A673 (cell line): ENCODE measurements around the gene XYLT2. TPM values are rescaled to one million over a fixed set of nuclear protein-coding genes. Genes with fewer than 3 reads are reported as not detected.

Source experiments
- BruUV-seq: library from RNA; stranded (reverse); fragments of 400-500 nt; replicated peaks from 2 replicates; lab custom pipeline; 2021; lab: Mats Ljungman, UMichigan
- CTCF ChIA-PET: fragments of 300-600 bp; sonication (Branson Sonifier 250); formaldehyde crosslinking; loops from one replicate; lab custom pipeline; 2022; ENCODE audit warnings: antibody characterized with exemption; lab: Charles Lee
- POLR2A ChIA-PET: fragments of 300-600 bp; sonication (Branson Sonifier 250); formaldehyde crosslinking; loops from one replicate; lab custom pipeline; 2022; ENCODE audit warnings: antibody characterized with exemption; ENCODE audit not compliant: low non-redundant PET; lab: Charles Lee
- DNase-seq: peaks from one replicate; pipeline ENCODE4 v3.0.0-alpha.2; 2015; ENCODE audit warnings: low spot score
- H3K27ac ChIP-seq: fragments of 200-600 bp; sonication (generic); 2 replicates; pipeline ENCODE4 v1.5.1; 2016; ENCODE audit warnings: mixed run types, low read depth, mild to moderate bottlenecking, mixed read lengths, antibody characterized with exemption, low read length; ENCODE audit not compliant: poor library complexity, severe bottlenecking
- H3K27me3 ChIP-seq: fragments of 200-600 bp; sonication (generic); replicated peaks from 2 replicates; pipeline ENCODE4 v1.6.1; 2017; ENCODE audit warnings: mixed run types, low read depth, mild to moderate bottlenecking, mixed read lengths, antibody characterized with exemption, low read length; ENCODE audit not compliant: insufficient read depth, poor library complexity
- H3K36me3 ChIP-seq: fragments of 200-600 bp; sonication (generic); 2 replicates; pipeline ENCODE4 v1.6.1; 2016; ENCODE audit warnings: mixed run types, mild to moderate bottlenecking, mixed read lengths, antibody characterized with exemption, low read length; ENCODE audit not compliant: insufficient read depth, poor library complexity, severe bottlenecking
- H3K4me1 ChIP-seq: fragments of 200-600 bp; sonication (generic); 2 replicates; pipeline ENCODE4 v1.6.1; 2017; ENCODE audit warnings: mixed run types, mild to moderate bottlenecking, mixed read lengths, antibody characterized with exemption, low read length; ENCODE audit not compliant: insufficient read depth, poor library complexity, severe bottlenecking
- H3K4me3 ChIP-seq: fragments of 200-600 bp; sonication (generic); 2 replicates; pipeline ENCODE4 v1.5.1; 2016; ENCODE audit warnings: low read depth, mixed run types, mild to moderate bottlenecking, mixed read lengths, low read length; ENCODE audit not compliant: poor library complexity, severe bottlenecking
- H3K9me3 ChIP-seq: fragments of 200-600 bp; sonication (generic); 2 replicates; pipeline ENCODE4 v1.6.1; 2016; ENCODE audit warnings: mixed run types, low read depth, mild to moderate bottlenecking, mixed read lengths, antibody characterized with exemption, low read length; ENCODE audit not compliant: poor library complexity, severe bottlenecking
- EZH2 ChIP-seq: fragments of 200-600 bp; sonication (generic); IDR thresholded peaks from 2 replicates; pipeline ENCODE4 v1.6.1; 2017; ENCODE audit warnings: borderline replicate concordance, low read depth, mild to moderate bottlenecking, mixed read lengths, antibody characterized with exemption, low read length; ENCODE audit not compliant: poor library complexity, severe bottlenecking
- intact Hi-C: fragments of 100-400 bp; cut with micrococcal nuclease; formaldehyde crosslinking; loops from one replicate; pipeline ENCODE4 v1.10.0; 2022; ENCODE audit not compliant: unreplicated experiment
- total RNA-seq: library from RNA; stranded (reverse); gene quantifications from 2 replicates; pipeline ENCODE4 v1.2.3, GENCODE V29; 2021
- TF ChIP-seq, protein P1 (sequence below): fragments of 300-800, 200-600 bp; sonication (generic); conservative IDR thresholded peaks from 2 replicates; pipeline ENCODE4 v1.5.1; 2017; ENCODE audit warnings: low read depth, mild to moderate bottlenecking, antibody characterized with exemption, low read length, moderate library complexity, mixed read lengths

The XYLT2 gene
- total RNA-seq, 1 experiment from 2014 or later, result 15.8 TPM

GRCh38 chr17:50386510-50386909 lies 40.6 kb downstream of the XYLT2 start:
- Histone ChIP-seq H3K4me3 (no peak overlapping the region), H3K9me3 (no peaks in the 10 kb centered on the region), H3K4me1 (no peaks in the 10 kb centered on the region), H3K27me3 (no peaks in the 10 kb centered on the region), H3K27ac (no peak overlapping the region), H3K36me3 (peaks cover 92% of the 10 kb centered on the region)
- DNase-seq, result no peak
- no peak for TF ChIP-seq EZH2
- TF ChIP-seq, protein P1, sequence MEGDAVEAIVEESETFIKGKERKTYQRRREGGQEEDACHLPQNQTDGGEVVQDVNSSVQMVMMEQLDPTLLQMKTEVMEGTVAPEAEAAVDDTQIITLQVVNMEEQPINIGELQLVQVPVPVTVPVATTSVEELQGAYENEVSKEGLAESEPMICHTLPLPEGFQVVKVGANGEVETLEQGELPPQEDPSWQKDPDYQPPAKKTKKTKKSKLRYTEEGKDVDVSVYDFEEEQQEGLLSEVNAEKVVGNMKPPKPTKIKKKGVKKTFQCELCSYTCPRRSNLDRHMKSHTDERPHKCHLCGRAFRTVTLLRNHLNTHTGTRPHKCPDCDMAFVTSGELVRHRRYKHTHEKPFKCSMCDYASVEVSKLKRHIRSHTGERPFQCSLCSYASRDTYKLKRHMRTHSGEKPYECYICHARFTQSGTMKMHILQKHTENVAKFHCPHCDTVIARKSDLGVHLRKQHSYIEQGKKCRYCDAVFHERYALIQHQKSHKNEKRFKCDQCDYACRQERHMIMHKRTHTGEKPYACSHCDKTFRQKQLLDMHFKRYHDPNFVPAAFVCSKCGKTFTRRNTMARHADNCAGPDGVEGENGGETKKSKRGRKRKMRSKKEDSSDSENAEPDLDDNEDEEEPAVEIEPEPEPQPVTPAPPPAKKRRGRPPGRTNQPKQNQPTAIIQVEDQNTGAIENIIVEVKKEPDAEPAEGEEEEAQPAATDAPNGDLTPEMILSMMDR, result no peak
- intact Hi-C loops, result no loop called here
- ChIA-PET POLR2A (no interaction called here), CTCF (no interaction called here)
- no TSS peak for BruUV-seq

DNA sequence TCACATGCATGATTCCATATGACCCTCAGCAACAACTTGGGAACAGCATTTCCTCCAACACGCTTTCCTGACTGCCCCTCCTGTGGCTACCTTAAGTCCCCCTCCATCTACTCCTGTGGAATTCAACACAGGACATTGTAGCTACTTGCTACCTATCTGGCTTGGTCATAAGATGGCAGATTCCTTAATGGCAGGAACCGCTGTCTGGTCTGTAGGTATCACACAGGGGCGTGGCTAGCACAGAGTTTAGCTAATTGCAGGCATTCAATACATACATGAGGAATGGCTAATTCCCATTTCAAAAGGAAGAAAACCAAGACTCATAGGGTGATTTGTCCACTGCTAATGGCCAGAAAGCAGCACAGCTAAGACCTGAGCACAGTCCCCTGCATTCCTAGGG lies 42.8 kb downstream of the XYLT2 start:
- ChIA-PET CTCF (interaction anchor here (1.0 kb wide), 1 partner anchor 8 kb away, joined by 4 read pairs; the partner anchor contains the start of gene LRRC59), POLR2A (no interaction called here)

DNA sequence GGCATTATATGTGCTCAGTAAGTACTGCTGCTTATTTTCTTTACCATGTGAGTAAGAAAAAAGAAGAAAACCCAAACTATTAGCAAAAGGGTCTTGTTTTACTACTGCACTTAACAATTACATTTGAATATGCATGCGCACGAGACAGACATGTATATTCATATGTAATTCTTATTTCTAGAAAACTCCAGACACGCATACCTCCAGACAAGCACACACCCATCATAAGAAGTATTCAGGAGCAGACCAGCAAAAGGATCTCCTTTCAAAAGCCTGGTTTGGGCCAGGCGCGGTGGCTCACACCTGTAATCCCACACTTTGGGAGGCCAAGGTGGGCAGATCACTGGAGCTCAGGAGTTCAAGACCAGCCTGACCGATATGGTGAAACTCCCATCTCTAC lies 43.6 kb downstream of the XYLT2 start:
- Histone ChIP-seq H3K27me3 (no peaks in the 10 kb centered on the region), H3K4me1 (no peaks in the 10 kb centered on the region), H3K36me3 (peaks cover 93% of the 10 kb centered on the region), H3K4me3 (no peak overlapping the region), H3K27ac (no peak overlapping the region), H3K9me3 (no peaks in the 10 kb centered on the region)
- intact Hi-C loops, result no loop called here
- BruUV-seq, result no TSS peak
- no peak for DNase-seq
- no peak for TF ChIP-seq EZH2
- TF ChIP-seq, protein P1, result no peak
- ChIA-PET CTCF (interaction anchor here (1.0 kb wide), 1 partner anchor 8 kb away, joined by 4 read pairs; the partner anchor contains the start of gene LRRC59), POLR2A (no interaction called here)

More for the DNA sequence above, 42.8 kb downstream of the XYLT2 start:
- no TSS peak for BruUV-seq
- intact Hi-C loops, result no loop called here
- Histone ChIP-seq H3K4me3 (no peak overlapping the region), H3K4me1 (no peaks in the 10 kb centered on the region), H3K9me3 (no peaks in the 10 kb centered on the region), H3K27ac (no peak overlapping the region), H3K36me3 (peaks cover 92% of the 10 kb centered on the region), H3K27me3 (no peaks in the 10 kb centered on the region)
- TF ChIP-seq EZH2, result no peak
- TF ChIP-seq, protein P1, result no peak
- DNase-seq, result no peak
